Smooth muscle cell of trachea (primary cell): Measurements from ENCODE around the gene CUTA. TPM values are rescaled to one million over a fixed set of nuclear protein-coding genes. Genes with fewer than 3 reads are reported as not detected.

Experiments used
- total RNA-seq: library from RNA; depleted of rRNA; stranded (reverse); fragments of >200 nt; gene quantifications from 2 replicates; pipeline ENCODE4 v1.2.1, GENCODE V29; 2014

Gene CUTA
- total RNA-seq = 125 and 147 TPM in 2 replicates

GRCh38 chr6:33417903-33418689 is at the start of gene CUTA:
CUTA (minus strand) TSS chr6:33418107; CDS start chr6:33418000, 107 bp downstream.

GRCh38 chr6:33454009-33454946 is 36.4 kb upstream of the CUTA start, which contains the start of gene ZBTB9:
ZBTB9 (plus strand) TSS chr6:33454576; CDS start chr6:33455101, 525 bp downstream.

GRCh38 chr6:33419580-33420490 is 1.9 kb upstream of the CUTA start, which contains the start of gene SYNGAP1:
SYNGAP1 (plus strand) TSS chr6:33420065; CDS start chr6:33420265, 200 bp downstream.

GRCh38 chr6:33410711-33411631 is 6.9 kb downstream of the CUTA start, which contains the start of gene PHF1:
PHF1 (plus strand) TSS chr6:33411014; CDS start chr6:33412264, 1,250 bp downstream.

GRCh38 chr6:33391278-33391921 is 26.5 kb downstream of the CUTA start, which contains the start of gene KIFC1:
KIFC1 (plus strand) TSS chr6:33391823; CDS start chr6:33391986, 163 bp downstream.

Other genes starting within 250 kb of the CUTA start
- gene COL11A2, start 225.6 kb downstream of the CUTA start, total RNA-seq = 0.15 and 1.2 TPM in 2 replicates
- gene RXRB, start 217.4 kb downstream of the CUTA start, total RNA-seq = 28.2 and 36.4 TPM in 2 replicates
- gene SLC39A7, start 217.2 kb downstream of the CUTA start, total RNA-seq = 126 and 152 TPM in 2 replicates
- 11.1 and 11.6 TPM in 2 replicates for gene HSD17B8, start 213.5 kb downstream of the CUTA start, total RNA-seq
- 31.4 and 52.9 TPM in 2 replicates for gene RING1, start 209.6 kb downstream of the CUTA start, total RNA-seq
- 42.0 and 42.8 TPM in 2 replicates for gene VPS52, start 146.2 kb downstream of the CUTA start, total RNA-seq
- gene RPS18, start 146.0 kb downstream of the CUTA start, total RNA-seq = 3,088 and 3,156 TPM in 2 replicates
- 12.5 and 18.0 TPM in 2 replicates for gene B3GALT4, start 141.0 kb downstream of the CUTA start, total RNA-seq
- gene WDR46, start 128.9 kb downstream of the CUTA start, total RNA-seq = 69.3 and 86.5 TPM in 2 replicates
- 26.6 and 51.3 TPM in 2 replicates for gene PFDN6, start 128.5 kb downstream of the CUTA start, total RNA-seq
- gene RGL2, start 119.2 kb downstream of the CUTA start, total RNA-seq = 29.2 and 41.7 TPM in 2 replicates
- 54.8 and 136 TPM in 2 replicates for gene TAPBP, start 104.0 kb downstream of the CUTA start, total RNA-seq
- gene ZBTB22, start 100.4 kb downstream of the CUTA start, total RNA-seq = 18.0 and 25.8 TPM in 2 replicates
- gene DAXX, start 95.1 kb downstream of the CUTA start, total RNA-seq = 41.7 and 65.6 TPM in 2 replicates
- 1.8 and 36.2 TPM in 2 replicates for gene KIFC1, start 26.3 kb downstream of the CUTA start, total RNA-seq
- gene PHF1, start 7.1 kb downstream of the CUTA start, total RNA-seq = 23.9 and 27.0 TPM in 2 replicates
- 8.0 and 10.8 TPM in 2 replicates for gene SYNGAP1, start 2.0 kb upstream of the CUTA start, total RNA-seq
- 5.1 and 5.3 TPM in 2 replicates for gene ZBTB9, start 36.5 kb upstream of the CUTA start, total RNA-seq
- 10.5 and 11.7 TPM in 2 replicates for gene BAK1, start 162.2 kb upstream of the CUTA start, total RNA-seq
- 70.3 and 77.4 TPM in 2 replicates for gene ITPR3, start 203.2 kb upstream of the CUTA start, total RNA-seq